Keratinocyte (primary cell): ENCODE data around the gene RAB3D. TPM values are rescaled to one million over a fixed set of nuclear protein-coding genes. Genes with fewer than 3 reads are reported as not detected.

Source experiments
- DNase-seq: peaks from one replicate; pipeline ENCODE4 v3.0.0-alpha.2; 2011; ENCODE audit warnings: low read depth, missing footprints, low spot score
- FAIRE-seq: peaks from 2 replicates; lab custom pipeline; 2011; peaks lifted over from hg19 to GRCh38; lab: Jason Lieb, UNC
- H2AFZ ChIP-seq: 2 replicates; pipeline ENCODE4 v1.6.0; 2012; ENCODE audit warnings: low read length, control low read depth, inconsistent platforms; ENCODE audit not compliant: control insufficient read depth
- H3K27ac ChIP-seq: 2 replicates; pipeline ENCODE4 v1.5.1; 2011; ENCODE audit warnings: low read length; ENCODE audit not compliant: control insufficient read depth, insufficient read depth
- H3K27me3 ChIP-seq: 3 replicates; pipeline ENCODE4 v1.6.0; 2011; ENCODE audit warnings: low read length; ENCODE audit not compliant: control insufficient read depth, insufficient read depth; ENCODE audit errors: extremely low read depth
- H3K36me3 ChIP-seq, 2 experiments: 2 replicates in 1 of 2; 3 replicates in 1 of 2; pipeline ENCODE4 v1.5.1; 2011; ENCODE audit warnings: low read length in 2 of 2, mild to moderate bottlenecking in 1 of 2; ENCODE audit not compliant: control insufficient read depth in 2 of 2, insufficient read depth in 2 of 2; ENCODE audit errors: extremely low read depth in 1 of 2
- H3K4me1 ChIP-seq: 3 replicates; pipeline ENCODE4 v1.5.1; 2011; ENCODE audit warnings: low read length; ENCODE audit not compliant: control insufficient read depth, insufficient read depth; ENCODE audit errors: extremely low read depth
- H3K4me2 ChIP-seq: 3 replicates; pipeline ENCODE4 v1.6.0; 2011; ENCODE audit warnings: low read depth, low read length; ENCODE audit not compliant: control insufficient read depth, insufficient read depth; ENCODE audit errors: extremely low read depth
- H3K4me3 ChIP-seq, 3 experiments: fragments of 200-600 bp in 1 of 3; sonication (generic) in 1 of 3; 2 replicates in 2 of 3; 3 replicates in 1 of 3; pipeline ENCODE4 v1.5.1; 2011 to 2016; ENCODE audit warnings: low read length in 3 of 3, mild to moderate bottlenecking in 3 of 3, control low read depth in 2 of 3, inconsistent platforms in 1 of 3, low read depth in 1 of 3, mixed read lengths in 1 of 3, mixed run types in 1 of 3, moderate library complexity in 1 of 3; ENCODE audit not compliant: control insufficient read depth in 2 of 3, insufficient read depth in 2 of 3; ENCODE audit errors: extremely low read depth in 1 of 3
- H3K79me2 ChIP-seq: 2 replicates; pipeline ENCODE4 v1.6.0; 2012; ENCODE audit warnings: low read length; ENCODE audit not compliant: control insufficient read depth, insufficient read depth
- H3K9ac ChIP-seq: 3 replicates; pipeline ENCODE4 v1.6.0; 2011; ENCODE audit warnings: low read length; ENCODE audit not compliant: control insufficient read depth, insufficient read depth; ENCODE audit errors: extremely low read depth
- H3K9me1 ChIP-seq: 3 replicates; pipeline ENCODE4 v1.6.0; 2011; ENCODE audit warnings: low read length; ENCODE audit not compliant: control insufficient read depth, insufficient read depth; ENCODE audit errors: extremely low read depth
- H3K9me3 ChIP-seq: 2 replicates; pipeline ENCODE4 v1.5.1; 2012; ENCODE audit warnings: low read depth, low read length; ENCODE audit not compliant: control insufficient read depth
- H4K20me1 ChIP-seq: 3 replicates; pipeline ENCODE4 v1.6.0; 2011; ENCODE audit warnings: low read length; ENCODE audit not compliant: control insufficient read depth, insufficient read depth; ENCODE audit errors: extremely low read depth
- CTCF ChIP-seq, 3 experiments: IDR thresholded peaks in 1 of 3; conservative IDR thresholded peaks in 1 of 3; optimal IDR thresholded peaks in 1 of 3; 2 replicates in 2 of 3; 3 replicates in 1 of 3; pipeline versions ENCODE3 to v1.5.1; 2011; ENCODE audit warnings: low read length in 3 of 3, mild to moderate bottlenecking in 3 of 3, moderate library complexity in 2 of 3, control low read depth in 1 of 3, inconsistent platforms in 1 of 3; ENCODE audit not compliant: insufficient read depth in 2 of 3; ENCODE audit errors: extremely low read depth in 1 of 3
- EZH2 ChIP-seq: IDR thresholded peaks from one replicate; pipeline ENCODE4 v1.6.1; 2012; ENCODE audit warnings: inconsistent platforms, mild to moderate bottlenecking, low read length, moderate library complexity
- dilution Hi-C: fragments of 300-500 bp; cut with MboI; formaldehyde crosslinking; loops from one replicate; pipeline ENCODE4 v1.7.0; 2020; ENCODE audit warnings: low sequenced_read_pairs; ENCODE audit not compliant: extremely low pct_ligation_motif_present
- polyA plus RNA-seq, 5 experiments: library from polyadenylated mRNA; depleted of rRNA in 3 of 5; stranded (reverse) in 3 of 5; stranded (forward) in 1 of 5; unstranded in 1 of 5; fragments of >200 nt; gene quantifications; 1 replicate in 1 of 5; 2 replicates in 3 of 5; 3 replicates in 1 of 5; pipeline versions ENCODE4 v1.2.1 to v1.2.3, GENCODE V29; 2011 to 2012; ENCODE audit warnings: missing spikeins in 2 of 5, low read depth in 1 of 5, low replicate concordance in 1 of 5

Gene RAB3D
- polyA plus RNA-seq, 1 donor (not counting 4 experiments of a cell fraction or from before 2014, with no cell fraction given): 63.1 TPM

- Histone ChIP-seq H3K79me2 (peaks cover 4% of the 10 kb centered on the region), H2AFZ (peak within 1 kb of the TSS; percentile 87), H3K36me3 (no peaks in the 10 kb centered on the region), H3K9me1 (peaks cover 7% of the 10 kb centered on the region), H4K20me1 (no peaks in the 10 kb centered on the region), H3K4me1 (peaks cover 35% of the 10 kb centered on the region), H3K27ac (peak within 1 kb of the TSS; percentile 94), H3K9ac (peak within 1 kb of the TSS; percentile 94), H3K27me3 (no peaks in the 10 kb centered on the region), H3K9me3 (no peaks in the 10 kb centered on the region), H3K4me2 (peak within 1 kb of the TSS; percentile 88), H3K4me3 (peak within 1 kb of the TSS; percentile 64 to 82 (median 81))
- TF ChIP-seq EZH2 (no peak), CTCF (optimal IDR thresholded peaks at IDR 0.05 in 1 of 3, IDR thresholded peaks at IDR 0.05 in 1 of 3, conservative IDR thresholded peaks at IDR 0.05 in 1 of 3; ENCODE audit: extremely low read depth in 1 of 3, insufficient read depth in 2 of 3, low read length in 3 of 3) (no peak)
- DNase-seq (peak; percentile 96), FAIRE-seq (peak; percentile 83)
- dilution Hi-C loops: no loop called here
These were observed 35.1 kb upstream of the RAB3D start, which contains the start of gene SWSAP1 for GRCh38 chr19:11374433-11375142. TSS of gene SWSAP1 (plus strand) at chr19:11374666. CDS start at chr19:11374681, 15 bp downstream.

- no peak for FAIRE-seq
- Histone ChIP-seq H3K4me1 (peaks cover 34% of the 10 kb centered on the region), H3K27ac (no peak overlapping the region), H3K9me3 (no peaks in the 10 kb centered on the region), H3K27me3 (no peaks in the 10 kb centered on the region), H3K4me2 (peak overlapping the region; percentile 88), H3K79me2 (peaks cover 4% of the 10 kb centered on the region), H3K9ac (peak overlapping the region; percentile 94), H2AFZ (peak overlapping the region; percentile 38), H4K20me1 (no peaks in the 10 kb centered on the region), H3K4me3 (peak overlapping the region; percentile 64 to 75 (median 73)), H3K36me3 (no peaks in the 10 kb centered on the region), H3K9me1 (peaks cover 7% of the 10 kb centered on the region)
- no peak for DNase-seq
- dilution Hi-C loops: no loop called here
- TF ChIP-seq EZH2 (no peak), CTCF (optimal IDR thresholded peaks at IDR 0.05 in 1 of 3, IDR thresholded peaks at IDR 0.05 in 1 of 3, conservative IDR thresholded peaks at IDR 0.05 in 1 of 3; ENCODE audit: extremely low read depth in 1 of 3, insufficient read depth in 2 of 3, low read length in 3 of 3) (no peak)
These were observed 34.5 kb upstream of the RAB3D start for GRCh38 chr19:11373885-11374432.
